GM12864 (cell line): ENCODE data around the gene POC1A.

Source experiments
- DNase-seq: peaks from one replicate; pipeline ENCODE4 v3.0.0-alpha.2; 2011; ENCODE audit warnings: low read depth
- H3K4me3 ChIP-seq: 2 replicates; pipeline ENCODE4 v1.5.1; 2011; ENCODE audit warnings: mild to moderate bottlenecking, low read depth, low read length, control low read depth
- CTCF ChIP-seq: IDR thresholded peaks from 2 replicates; pipeline ENCODE4 v1.5.1; 2011; ENCODE audit warnings: low read depth, mild to moderate bottlenecking, moderate library complexity, low read length, control low read depth, inconsistent platforms; ENCODE audit errors: missing control alignments

Gene POC1A

GRCh38 chr3:52054661-52055511 is 99.3 kb downstream of the POC1A start:
- H3K4me3 ChIP-seq = peak overlapping the region; percentile 79
- TF ChIP-seq CTCF = peak; percentile 46
- no peak for DNase-seq

- no peak overlapping the region; the same call in 1 of the 2 replicates for H3K4me3 ChIP-seq
- TF ChIP-seq CTCF = peak; percentile 47
- DNase-seq = no peak
Measured at GRCh38 chr3:52053307-52054304, 100.6 kb downstream of the POC1A start.

GRCh38 chr3:52052831-52053306 is 101.4 kb downstream of the POC1A start:
- H3K4me3 ChIP-seq = no peak overlapping the region; the same call in 1 of the 2 replicates
- TF ChIP-seq CTCF = no peak
- DNase-seq = no peak

GRCh38 chr3:52051444-52051843 is 102.8 kb downstream of the POC1A start:
- no peak for DNase-seq
- no peak overlapping the region for H3K4me3 ChIP-seq
- TF ChIP-seq CTCF = no peak

- no peak for TF ChIP-seq CTCF
- no peak overlapping the region for H3K4me3 ChIP-seq
- no peak for DNase-seq
Measured at GRCh38 chr3:52050571-52050970, 103.7 kb downstream of the POC1A start.

- no peak for DNase-seq
- TF ChIP-seq CTCF = no peak
- no peak overlapping the region for H3K4me3 ChIP-seq
Measured at GRCh38 chr3:52049503-52049902, 104.7 kb downstream of the POC1A start.
